Activated T-cell treated with anti-CD3 and anti-CD28 coated beads, Interleukin-2, amount 50 U/mL, for 72 hours (primary cell): Measurements from ENCODE around the gene CCDC9B. TPM values are rescaled to one million over a fixed set of nuclear protein-coding genes. Genes with fewer than 3 reads are reported as not detected.
A peak's percentile ranks its signal among the peaks of the same experiment; 100 is the strongest.

Experiments
- ATAC-seq, 2 donors: fragments of 150-1000 bp; cut with Tn5 transposase; replicated peaks in 1 of 2; 2 replicates each; pipeline ENCODE4 v1.10.0; 2021; ENCODE audit warnings: moderate library complexity in 2 of 2, mild to moderate bottlenecking in 1 of 2
- DNase-seq, 2 donors: peaks; one replicate each; pipeline ENCODE4 v3.0.0; 2021 to 2022; ENCODE audit warnings: mixed read lengths in 1 of 2
- H3K27ac Mint-ChIP-seq: one replicate; pipeline ENCODE4 v1.8.0; 2022; ENCODE audit warnings: mild to moderate bottlenecking, moderate library complexity, mixed read lengths
- H3K27me3 Mint-ChIP-seq: one replicate; pipeline ENCODE4 v1.8.0; 2022; ENCODE audit warnings: low read depth, mixed read lengths
- H3K36me3 Mint-ChIP-seq, 2 donors: one replicate each; pipeline ENCODE4 v1.8.0; 2022; ENCODE audit warnings: mixed read lengths in 2 of 2, mild to moderate bottlenecking in 1 of 2; ENCODE audit not compliant: insufficient read depth in 2 of 2
- H3K4me1 Mint-ChIP-seq: one replicate; pipeline ENCODE4 v1.8.0; 2022; ENCODE audit warnings: low read depth, mixed read lengths
- H3K4me3 Mint-ChIP-seq, 2 donors: one replicate each; pipeline ENCODE4 v1.8.0; 2022; ENCODE audit warnings: mild to moderate bottlenecking in 2 of 2, mixed read lengths in 2 of 2, moderate library complexity in 2 of 2
- H3K9me3 Mint-ChIP-seq, 2 donors: one replicate each; pipeline ENCODE4 v1.8.0; 2022; ENCODE audit warnings: mixed read lengths in 2 of 2
- total RNA-seq, 2 donors: library from RNA; stranded (reverse); gene quantifications; one replicate each; pipeline ENCODE4 v1.2.3, GENCODE V29; 2022

The CCDC9B gene
- total RNA-seq, 2 donors from 2014 or later, result 1.0 to 1.6 TPM

DNA sequence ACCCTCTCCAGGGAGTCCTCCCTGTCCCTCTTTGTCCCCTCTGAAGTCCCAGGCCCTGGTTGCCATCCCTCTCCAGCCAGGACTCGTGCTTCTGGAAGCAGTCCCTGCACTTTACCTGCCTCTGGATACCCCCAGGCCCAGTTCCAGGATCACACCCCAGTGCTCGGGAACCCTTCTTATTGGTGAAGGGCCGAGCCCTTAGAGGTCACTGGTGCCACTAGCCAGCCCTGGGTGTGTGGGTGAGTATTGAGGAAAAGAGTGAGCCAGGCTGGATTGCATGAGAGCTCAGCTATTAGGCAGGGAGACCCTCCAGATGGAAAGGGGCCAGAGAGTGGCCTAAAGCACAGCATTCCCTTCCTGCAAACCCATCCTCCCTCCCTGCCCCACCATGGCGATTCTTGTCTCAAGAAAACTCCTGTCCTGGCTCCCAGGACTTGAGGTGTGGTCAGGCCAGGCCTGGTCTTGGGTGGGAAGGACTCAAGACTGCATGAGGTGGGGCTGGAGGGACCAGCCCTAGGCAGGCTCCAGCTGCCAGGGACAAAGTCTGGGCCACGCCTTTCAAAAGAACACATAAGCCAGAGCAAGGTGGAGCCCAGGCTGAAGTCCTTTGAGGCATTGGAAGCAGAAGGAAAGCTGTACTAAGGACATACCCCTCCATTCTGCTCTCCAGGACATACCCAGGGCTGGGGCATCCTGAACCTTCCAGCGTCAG lies 5.3 kb upstream of the CCDC9B start:
- Mint-ChIP-seq H3K4me3 (no peak overlapping the region), H3K27ac (no peak overlapping the region), H3K27me3 (no peaks in the 10 kb centered on the region), H3K9me3 (no peaks in the 10 kb centered on the region), H3K36me3 (no peaks in the 10 kb centered on the region), H3K4me1 (no peaks in the 10 kb centered on the region)
- no peak for DNase-seq
- no peak for ATAC-seq

- Mint-ChIP-seq H3K9me3 (no peaks in the 10 kb centered on the region), H3K4me1 (no peaks in the 10 kb centered on the region), H3K36me3 (no peaks in the 10 kb centered on the region), H3K4me3 (no peak overlapping the region), H3K27ac (no peak overlapping the region), H3K27me3 (no peaks in the 10 kb centered on the region)
- DNase-seq (no peak), ATAC-seq (no peak)
Measured at GRCh38 chr15:40345225-40345866, 4.6 kb upstream of the CCDC9B start.

DNA sequence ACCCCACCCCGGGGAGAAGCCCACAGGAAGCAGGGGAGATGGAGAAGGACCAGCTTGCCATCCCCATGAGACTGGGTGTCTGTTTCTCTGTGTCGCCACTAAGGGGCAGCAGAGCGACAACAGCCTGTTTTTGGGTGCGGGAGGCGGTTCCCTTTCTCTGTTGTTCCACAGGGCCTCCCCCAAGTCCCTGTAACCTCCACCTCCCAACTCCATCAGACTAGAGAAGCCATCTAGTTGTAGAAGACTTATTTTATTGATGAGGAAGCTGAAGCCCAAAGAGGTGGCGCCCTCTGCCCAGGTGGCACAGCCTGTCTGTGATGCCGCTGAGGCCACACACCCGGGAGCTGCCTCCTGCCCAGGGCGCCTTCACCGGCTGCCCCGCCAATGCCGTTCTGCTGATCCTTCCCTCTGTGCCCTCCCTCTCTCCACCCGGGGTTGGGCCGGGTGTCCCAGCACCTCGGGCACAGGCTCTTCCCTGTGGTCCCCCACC lies 3.9 kb upstream of the CCDC9B start:
- H3K4me3 Mint-ChIP-seq, result no peak overlapping the region
- peak; percentile 65 to 71 for DNase-seq
- H3K27me3 Mint-ChIP-seq, result no peaks in the 10 kb centered on the region
- no peak overlapping the region for H3K27ac Mint-ChIP-seq
- no peaks in the 10 kb centered on the region for H3K4me1 Mint-ChIP-seq
- no peaks in the 10 kb centered on the region for H3K9me3 Mint-ChIP-seq
- H3K36me3 Mint-ChIP-seq, result no peaks in the 10 kb centered on the region
- peak; percentile 69 to 75 for ATAC-seq

- peak in 1 of 2 donors; percentile 18 for ATAC-seq
- Mint-ChIP-seq H3K4me3 (no peak overlapping the region), H3K27me3 (no peaks in the 10 kb centered on the region), H3K36me3 (no peaks in the 10 kb centered on the region), H3K9me3 (no peaks in the 10 kb centered on the region), H3K27ac (no peak overlapping the region), H3K4me1 (no peaks in the 10 kb centered on the region)
- no peak for DNase-seq
Measured at GRCh38 chr15:40344217-40344616, 3.5 kb upstream of the CCDC9B start.

DNA sequence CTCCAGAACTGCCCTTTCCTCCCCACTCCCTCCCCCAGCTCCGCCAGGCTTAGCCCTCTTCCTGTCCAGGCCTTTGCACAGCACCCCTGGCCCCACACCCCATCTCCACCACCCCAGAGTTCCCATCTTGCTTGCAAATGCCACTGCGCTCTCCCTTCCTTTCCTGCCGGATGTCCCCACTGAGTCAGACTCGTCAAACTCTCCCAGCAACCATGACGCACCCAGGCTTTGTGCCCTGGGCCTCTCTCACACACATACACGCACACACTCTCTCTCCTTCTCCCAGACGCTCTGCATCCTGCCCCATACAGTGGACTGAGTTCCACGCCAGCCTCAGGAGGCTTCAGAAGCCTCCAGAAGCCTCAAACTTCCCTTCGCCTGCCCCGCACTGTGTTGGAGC lies 2.8 kb upstream of the CCDC9B start:
- H3K9me3 Mint-ChIP-seq, result no peaks in the 10 kb centered on the region
- H3K27me3 Mint-ChIP-seq, result no peaks in the 10 kb centered on the region
- H3K4me1 Mint-ChIP-seq, result no peaks in the 10 kb centered on the region
- no peak overlapping the region for H3K4me3 Mint-ChIP-seq
- ATAC-seq (no peak), DNase-seq (no peak)
- no peaks in the 10 kb centered on the region for H3K36me3 Mint-ChIP-seq
- no peak overlapping the region for H3K27ac Mint-ChIP-seq

- Mint-ChIP-seq H3K9me3 (no peaks in the 10 kb centered on the region), H3K27ac (no peak overlapping the region), H3K27me3 (no peaks in the 10 kb centered on the region), H3K4me3 (no peak overlapping the region), H3K36me3 (no peaks in the 10 kb centered on the region), H3K4me1 (no peaks in the 10 kb centered on the region)
- ATAC-seq (no peak), DNase-seq (no peak)
Measured at GRCh38 chr15:40342416-40343320, 1.9 kb upstream of the CCDC9B start.

GRCh38 chr15:40340038-40340739 lies 550 bp downstream of the CCDC9B start:
- no peaks in the 10 kb centered on the region for H3K9me3 Mint-ChIP-seq
- H3K27ac Mint-ChIP-seq, result no peak overlapping the region
- DNase-seq, result no peak
- peaks cover 4% of the 10 kb centered on the region for H3K4me1 Mint-ChIP-seq
- no peaks in the 10 kb centered on the region for H3K27me3 Mint-ChIP-seq
- no peak for ATAC-seq
- H3K4me3 Mint-ChIP-seq, result no peak overlapping the region
- H3K36me3 Mint-ChIP-seq, result no peaks in the 10 kb centered on the region

- H3K4me1 Mint-ChIP-seq, result peaks cover 4% of the 10 kb centered on the region
- H3K36me3 Mint-ChIP-seq, result no peaks in the 10 kb centered on the region
- no peaks in the 10 kb centered on the region for H3K9me3 Mint-ChIP-seq
- no peak for DNase-seq
- no peak for ATAC-seq
- no peak overlapping the region for H3K27ac Mint-ChIP-seq
- H3K27me3 Mint-ChIP-seq, result no peaks in the 10 kb centered on the region
- no peak overlapping the region for H3K4me3 Mint-ChIP-seq
Measured at GRCh38 chr15:40339621-40339945, 1.2 kb downstream of the CCDC9B start.

DNA sequence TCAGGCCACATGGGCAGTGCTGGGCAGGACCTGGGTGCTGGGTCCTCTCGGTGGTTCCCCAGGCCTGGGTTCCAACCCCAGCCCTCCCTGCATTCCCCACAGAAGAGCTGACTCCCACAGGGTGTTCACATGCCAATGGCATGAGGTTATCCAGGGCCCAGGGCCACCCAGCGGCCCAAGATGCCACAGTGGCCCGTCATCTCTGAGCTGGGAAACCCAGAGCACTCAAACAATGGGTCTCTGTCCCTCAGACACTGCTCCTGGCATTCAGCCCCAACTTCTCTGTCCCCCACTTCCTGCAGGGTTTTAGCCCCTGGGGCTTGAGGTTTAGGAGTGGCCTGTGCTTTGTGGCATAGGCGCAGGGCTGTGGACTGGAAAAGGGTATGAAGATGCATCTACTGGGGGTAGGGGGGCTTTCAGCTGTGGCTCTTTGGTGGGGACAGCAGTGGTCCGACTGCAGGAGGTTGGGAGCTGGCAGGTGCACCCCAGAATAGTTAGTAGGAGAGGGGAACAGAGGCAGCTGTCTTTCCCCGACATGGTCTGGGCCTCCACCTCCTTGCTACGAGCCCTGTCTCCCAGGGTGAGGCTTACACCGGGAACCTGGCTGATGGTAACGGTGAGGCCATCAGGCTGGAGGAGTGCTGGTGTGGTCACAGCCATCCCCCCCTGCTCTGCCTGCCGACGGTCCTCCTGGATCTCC lies 1.7 kb downstream of the CCDC9B start:
- ATAC-seq (no peak), DNase-seq (no peak)
- H3K9me3 Mint-ChIP-seq, result no peaks in the 10 kb centered on the region
- H3K4me3 Mint-ChIP-seq, result no peak overlapping the region
- H3K27ac Mint-ChIP-seq, result no peak overlapping the region
- H3K36me3 Mint-ChIP-seq, result no peaks in the 10 kb centered on the region
- H3K4me1 Mint-ChIP-seq, result peaks cover 7% of the 10 kb centered on the region
- H3K27me3 Mint-ChIP-seq, result no peaks in the 10 kb centered on the region

GRCh38 chr15:40338041-40338657 lies 2.6 kb downstream of the CCDC9B start:
- no peaks in the 10 kb centered on the region for H3K27me3 Mint-ChIP-seq
- no peak overlapping the region for H3K4me3 Mint-ChIP-seq
- no peaks in the 10 kb centered on the region for H3K9me3 Mint-ChIP-seq
- H3K36me3 Mint-ChIP-seq, result no peaks in the 10 kb centered on the region
- DNase-seq (peak; percentile 84 to 88), ATAC-seq (peak; percentile 92 to 93)
- no peak overlapping the region for H3K27ac Mint-ChIP-seq
- peaks cover 14% of the 10 kb centered on the region for H3K4me1 Mint-ChIP-seq

- no peaks in the 10 kb centered on the region for H3K9me3 Mint-ChIP-seq
- no peak overlapping the region for H3K4me3 Mint-ChIP-seq
- ATAC-seq (no peak), DNase-seq (no peak)
- H3K4me1 Mint-ChIP-seq, result peaks cover 18% of the 10 kb centered on the region
- H3K36me3 Mint-ChIP-seq, result no peaks in the 10 kb centered on the region
- no peak overlapping the region for H3K27ac Mint-ChIP-seq
- H3K27me3 Mint-ChIP-seq, result no peaks in the 10 kb centered on the region
Measured at GRCh38 chr15:40337597-40337996, 3.1 kb downstream of the CCDC9B start.

GRCh38 chr15:40336744-40337122 lies 4.0 kb downstream of the CCDC9B start:
- ATAC-seq (no peak), DNase-seq (peak in 1 of 2 donors; percentile 19)
- H3K9me3 Mint-ChIP-seq, result no peaks in the 10 kb centered on the region
- no peaks in the 10 kb centered on the region for H3K27me3 Mint-ChIP-seq
- no peak overlapping the region for H3K27ac Mint-ChIP-seq
- no peaks in the 10 kb centered on the region for H3K36me3 Mint-ChIP-seq
- no peak overlapping the region for H3K4me3 Mint-ChIP-seq
- H3K4me1 Mint-ChIP-seq, result peaks cover 18% of the 10 kb centered on the region
